HG03064 (cell line): Measurements from ENCODE around the gene RFLNA.
"Not testable (repeated sequence)": the region's sequence is repeated elsewhere in the genome, so short reads cannot be mapped to it uniquely, and the experiment has no call there.

Experiments used
- ATAC-seq: cut with Tn5 transposase; IDR thresholded peaks from one replicate; pipeline ENCODE4 v1.9.1; 2021; ENCODE audit warnings: low read depth; ENCODE audit not compliant: unreplicated experiment

RFLNA gene

GRCh38 chr12:124281309-124281708 is 13.6 kb upstream of the RFLNA start:
- no peak for ATAC-seq

GRCh38 chr12:124282287-124282686 is 12.6 kb upstream of the RFLNA start:
- ATAC-seq = no peak

GRCh38 chr12:124283326-124283725 is 11.6 kb upstream of the RFLNA start:
- ATAC-seq = no peak

GRCh38 chr12:124284368-124284767 is 10.5 kb upstream of the RFLNA start:
- no peak for ATAC-seq

GRCh38 chr12:124286414-124286813 is 8.5 kb upstream of the RFLNA start:
- no peak for ATAC-seq

GRCh38 chr12:124286971-124287370 is 7.9 kb upstream of the RFLNA start:
- no peak for ATAC-seq

- ATAC-seq = no peak
These were observed 5.0 kb upstream of the RFLNA start for GRCh38 chr12:124289634-124290600.

GRCh38 chr12:124292385-124292784 is 2.5 kb upstream of the RFLNA start:
- ATAC-seq = no peak

GRCh38 chr12:124293286-124294003 is 1.4 kb upstream of the RFLNA start:
- ATAC-seq = no peak

GRCh38 chr12:124295431-124296058 is 652 bp downstream of the RFLNA start:
- ATAC-seq = no peak

GRCh38 chr12:124296295-124296915 is 1.5 kb downstream of the RFLNA start:
- ATAC-seq = no peak

GRCh38 chr12:124296916-124297351 is 2.0 kb downstream of the RFLNA start:
- no peak for ATAC-seq

GRCh38 chr12:124297389-124297788 is 2.5 kb downstream of the RFLNA start:
- ATAC-seq = no peak

GRCh38 chr12:124297856-124298255 is 3.0 kb downstream of the RFLNA start:
- no peak for ATAC-seq

- no peak for ATAC-seq
These were observed 4.0 kb downstream of the RFLNA start for GRCh38 chr12:124298685-124299410.

- ATAC-seq = no peak
These were observed 4.9 kb downstream of the RFLNA start for GRCh38 chr12:124299628-124300388.

- not testable (repeated sequence) for ATAC-seq
These were observed 5.8 kb downstream of the RFLNA start for GRCh38 chr12:124300657-124301056.

- ATAC-seq = no peak
These were observed 6.3 kb downstream of the RFLNA start for GRCh38 chr12:124301084-124301654.

- no peak for ATAC-seq
These were observed 7.4 kb downstream of the RFLNA start for GRCh38 chr12:124302241-124302806.
